WTC11 (cell line): Measurements from ENCODE around the gene CHFR. TPM values are rescaled to one million over a fixed set of nuclear protein-coding genes. Genes with fewer than 3 reads are reported as not detected.

Source experiments
- ATAC-seq: fragments of 200-7000 bp; cut with Tn5 transposase; 2 replicates; pipeline ENCODE4 v1.10.0; 2021; ENCODE audit warnings: mild to moderate bottlenecking, moderate library complexity
- CTCF ChIA-PET: fragments of 300-600 bp; sonication (Branson Sonifier 250); formaldehyde crosslinking; loops from one replicate; lab custom pipeline; 2021; ENCODE audit warnings: antibody characterized with exemption; lab: Charles Lee
- POLR2A ChIA-PET: fragments of 350-600 bp; sonication (Branson Sonifier 250); formaldehyde crosslinking; loops from one replicate; lab custom pipeline; 2021; ENCODE audit warnings: antibody characterized with exemption; lab: Charles Lee
- DNase-seq: peaks from one replicate; pipeline ENCODE4 v3.0.0; 2021; ENCODE audit warnings: low spot score
- H3K27ac Mint-ChIP-seq: 2 replicates; pipeline ENCODE4 v1.8.0; 2021; ENCODE audit warnings: mixed read lengths
- H3K27me3 Mint-ChIP-seq: 2 replicates; pipeline ENCODE4 v1.8.0; 2021; ENCODE audit warnings: low read depth, mild to moderate bottlenecking, moderate library complexity, mixed read lengths
- H3K36me3 Mint-ChIP-seq: 2 replicates; pipeline ENCODE4 v1.8.0; 2021; ENCODE audit warnings: mixed read lengths
- H3K4me1 Mint-ChIP-seq: 2 replicates; pipeline ENCODE4 v1.8.0; 2022; ENCODE audit warnings: mixed read lengths
- H3K4me3 Mint-ChIP-seq: 2 replicates; pipeline ENCODE4 v1.8.0; 2021; ENCODE audit warnings: mild to moderate bottlenecking, moderate library complexity, mixed read lengths
- H3K9me3 Mint-ChIP-seq: 2 replicates; pipeline ENCODE4 v1.8.0; 2021; ENCODE audit warnings: mixed read lengths
- ATF2 ChIP-seq: sonication (generic); formaldehyde crosslinking; IDR thresholded peaks from 2 replicates; pipeline ENCODE4 v1.8.1; 2022; ENCODE audit warnings: low read depth, missing genetic modification reagents, borderline replicate concordance
- CTCF ChIP-seq: fragments of 200-600 bp; IDR thresholded peaks from 2 replicates; pipeline ENCODE4 v1.8.0; 2022; ENCODE audit warnings: antibody characterized with exemption
- ESRRA ChIP-seq: sonication (generic); formaldehyde crosslinking; IDR thresholded peaks from 2 replicates; pipeline ENCODE4 v1.8.1; 2022; ENCODE audit warnings: mild to moderate bottlenecking, missing genetic modification reagents, borderline replicate concordance
- FOXK1 ChIP-seq: sonication (generic); formaldehyde crosslinking; IDR thresholded peaks from 2 replicates; pipeline ENCODE4 v1.8.0; 2022; ENCODE audit warnings: mild to moderate bottlenecking, moderate library complexity, missing genetic modification reagents
- GABPB1 ChIP-seq: sonication (generic); formaldehyde crosslinking; IDR thresholded peaks from 2 replicates; pipeline ENCODE4 v1.8.1; 2023; ENCODE audit warnings: mild to moderate bottlenecking, missing genetic modification reagents
- GRHL2 ChIP-seq: fragments of 250-450 bp; sonication (Bioruptor Pico); IDR thresholded peaks from 2 replicates; pipeline ENCODE4 v1.8.0; 2022; ENCODE audit warnings: mild to moderate bottlenecking, moderate library complexity; ENCODE audit not compliant: insufficient replicate concordance, severe bottlenecking
- NR2C2 ChIP-seq: sonication (generic); formaldehyde crosslinking; IDR thresholded peaks from 2 replicates; pipeline ENCODE4 v1.8.0; 2022; ENCODE audit warnings: mild to moderate bottlenecking, missing genetic modification reagents
- OVOL2 ChIP-seq: fragments of 250-450 bp; sonication (Bioruptor Pico); IDR thresholded peaks from 2 replicates; pipeline ENCODE4 v1.9.0; 2021; ENCODE audit warnings: mild to moderate bottlenecking, borderline replicate concordance
- SMAD4 ChIP-seq: sonication (generic); formaldehyde crosslinking; IDR thresholded peaks from 2 replicates; pipeline ENCODE4 v1.8.0; 2022; ENCODE audit warnings: mild to moderate bottlenecking, missing genetic modification reagents
- TP53 ChIP-seq: sonication (generic); formaldehyde crosslinking; IDR thresholded peaks from 2 replicates; pipeline ENCODE4 v1.8.1; 2023; ENCODE audit warnings: mild to moderate bottlenecking, missing genetic modification reagents
- ZNF121 ChIP-seq: sonication (generic); formaldehyde crosslinking; IDR thresholded peaks from 2 replicates; pipeline ENCODE4 v1.8.0; 2023; ENCODE audit warnings: missing genetic modification reagents
- ZNF232 ChIP-seq: sonication (generic); formaldehyde crosslinking; IDR thresholded peaks from 2 replicates; pipeline ENCODE4 v1.8.0; 2022; ENCODE audit warnings: mild to moderate bottlenecking, missing genetic modification reagents
- ZNF317 ChIP-seq: sonication (generic); formaldehyde crosslinking; IDR thresholded peaks from 2 replicates; pipeline ENCODE4 v1.8.1; 2023; ENCODE audit warnings: low read depth, mild to moderate bottlenecking, moderate library complexity, missing genetic modification reagents, borderline replicate concordance
- ZNF416 ChIP-seq: fragments of 250-450 bp; sonication (Bioruptor Pico); IDR thresholded peaks from 2 replicates; pipeline ENCODE4 v1.9.0; 2021; ENCODE audit warnings: mild to moderate bottlenecking, inconsistent platforms
- ZNF423 ChIP-seq: fragments of 250-450 bp; sonication (Bioruptor Pico); IDR thresholded peaks from 2 replicates; pipeline ENCODE4 v2.1.2; 2022; ENCODE audit warnings: mild to moderate bottlenecking, moderate library complexity
- ZNF671 ChIP-seq: fragments of 250-450 bp; sonication (Bioruptor Pico); IDR thresholded peaks from 2 replicates; pipeline ENCODE4 v1.8.0; 2021; ENCODE audit warnings: mild to moderate bottlenecking
- total RNA-seq: library from RNA; stranded (reverse); gene quantifications from 3 replicates; pipeline ENCODE4 v1.2.3, GENCODE V29; 2021
- TF ChIP-seq, protein P1 (sequence below): sonication (generic); formaldehyde crosslinking; IDR thresholded peaks from 2 replicates; pipeline ENCODE4 v1.8.1; 2023; ENCODE audit warnings: mild to moderate bottlenecking, missing genetic modification reagents
- TF ChIP-seq, protein P2 (sequence below): sonication (generic); formaldehyde crosslinking; IDR thresholded peaks from 2 replicates; pipeline ENCODE4 v1.8.1; 2023; ENCODE audit warnings: mild to moderate bottlenecking, missing genetic modification reagents, moderate library complexity
- TF ChIP-seq, protein P3 (sequence below): fragments of 250-450 bp; sonication (Bioruptor Pico); IDR thresholded peaks from 2 replicates; pipeline ENCODE4 v1.9.0; 2021; ENCODE audit warnings: moderate library complexity, mild to moderate bottlenecking, inconsistent platforms, borderline replicate concordance
- TF ChIP-seq, protein P4 (sequence below): sonication (generic); formaldehyde crosslinking; conservative IDR thresholded peaks from 2 replicates; pipeline ENCODE4 v1.8.1; 2022; ENCODE audit warnings: mild to moderate bottlenecking, missing genetic modification reagents
- TF ChIP-seq, protein P5 (sequence below): fragments of 250-450 bp; sonication (Bioruptor Pico); IDR thresholded peaks from 2 replicates; pipeline ENCODE4 v1.9.0; 2021; ENCODE audit warnings: mild to moderate bottlenecking, borderline replicate concordance

The CHFR gene
- total RNA-seq, 1 experiment from 2014 or later: 58.7 TPM

- Mint-ChIP-seq H3K27me3 (peaks cover 3% of the 10 kb centered on the region; the same call in 1 of the 2 replicates), H3K9me3 (peaks cover 64% of the 10 kb centered on the region), H3K27ac (no peak overlapping the region), H3K4me1 (no peaks in the 10 kb centered on the region), H3K36me3 (peaks cover 74% of the 10 kb centered on the region), H3K4me3 (no peak overlapping the region)
- ATAC-seq (no peak), DNase-seq (no peak)
- no peak for TF ChIP-seq ZNF232
- ChIA-PET POLR2A (no interaction called here), CTCF (no interaction called here)
Measured at GRCh38 chr12:132936163-132936562, 48.8 kb upstream of the CHFR start.

GRCh38 chr12:132926415-132926833 lies 39.0 kb upstream of the CHFR start:
- CTCF ChIA-PET: no interaction called here
- POLR2A ChIA-PET: no interaction called here
- H3K36me3 Mint-ChIP-seq: peaks cover 89% of the 10 kb centered on the region
- no peak overlapping the region for H3K4me3 Mint-ChIP-seq
- no peak for ATAC-seq
- no peak for TF ChIP-seq NR2C2 (CRISPR knock-in tag)
- TF ChIP-seq, protein P1, sequence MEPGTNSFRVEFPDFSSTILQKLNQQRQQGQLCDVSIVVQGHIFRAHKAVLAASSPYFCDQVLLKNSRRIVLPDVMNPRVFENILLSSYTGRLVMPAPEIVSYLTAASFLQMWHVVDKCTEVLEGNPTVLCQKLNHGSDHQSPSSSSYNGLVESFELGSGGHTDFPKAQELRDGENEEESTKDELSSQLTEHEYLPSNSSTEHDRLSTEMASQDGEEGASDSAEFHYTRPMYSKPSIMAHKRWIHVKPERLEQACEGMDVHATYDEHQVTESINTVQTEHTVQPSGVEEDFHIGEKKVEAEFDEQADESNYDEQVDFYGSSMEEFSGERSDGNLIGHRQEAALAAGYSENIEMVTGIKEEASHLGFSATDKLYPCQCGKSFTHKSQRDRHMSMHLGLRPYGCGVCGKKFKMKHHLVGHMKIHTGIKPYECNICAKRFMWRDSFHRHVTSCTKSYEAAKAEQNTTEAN (CRISPR knock-in tag): no peak
- peaks cover 21% of the 10 kb centered on the region for H3K27me3 Mint-ChIP-seq
- H3K9me3 Mint-ChIP-seq: peaks cover 88% of the 10 kb centered on the region
- DNase-seq: no peak
- no peak overlapping the region for H3K27ac Mint-ChIP-seq
- H3K4me1 Mint-ChIP-seq: no peaks in the 10 kb centered on the region

DNA sequence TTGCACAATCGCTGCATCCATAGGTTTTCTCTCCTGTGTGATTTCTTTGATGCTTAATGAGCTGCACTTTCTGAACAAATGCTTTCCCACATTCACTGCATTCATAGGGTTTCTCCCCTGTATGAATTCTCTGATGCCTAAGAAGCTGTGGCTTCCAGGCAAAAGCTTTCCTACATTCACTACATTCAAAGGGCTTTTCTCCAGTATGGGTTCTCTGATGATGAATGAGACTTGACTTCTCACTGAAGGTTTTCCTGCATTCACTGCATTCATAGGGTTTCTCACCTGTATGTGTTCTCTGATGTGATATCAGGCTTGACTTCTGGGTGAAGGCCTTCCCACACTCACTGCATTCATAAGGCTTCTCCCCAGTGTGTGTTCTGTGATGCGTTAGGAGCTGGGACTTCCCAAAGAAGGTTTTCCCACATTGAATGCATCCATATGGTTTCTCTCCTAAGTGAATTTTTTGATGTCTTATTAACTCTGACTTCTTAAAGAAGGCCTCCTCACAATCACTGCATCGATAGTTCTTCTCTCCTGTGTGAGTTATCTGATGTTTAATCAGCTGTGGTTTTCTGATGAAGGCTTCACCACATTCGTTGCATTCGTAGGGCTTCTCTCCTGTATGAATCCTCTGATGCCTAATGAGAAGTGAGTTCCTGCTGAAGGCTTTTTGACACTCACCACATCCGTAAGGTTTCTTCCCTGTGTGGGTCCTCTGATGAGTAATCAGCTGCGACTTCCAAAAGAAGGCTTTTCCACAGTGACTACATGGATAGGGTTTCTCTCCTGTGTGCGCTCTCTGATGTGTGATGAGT lies 38.4 kb upstream of the CHFR start:
- DNase-seq (no peak), ATAC-seq (no peak)
- ChIA-PET POLR2A (no interaction called here), CTCF (no interaction called here)
- TF ChIP-seq, protein P2, sequence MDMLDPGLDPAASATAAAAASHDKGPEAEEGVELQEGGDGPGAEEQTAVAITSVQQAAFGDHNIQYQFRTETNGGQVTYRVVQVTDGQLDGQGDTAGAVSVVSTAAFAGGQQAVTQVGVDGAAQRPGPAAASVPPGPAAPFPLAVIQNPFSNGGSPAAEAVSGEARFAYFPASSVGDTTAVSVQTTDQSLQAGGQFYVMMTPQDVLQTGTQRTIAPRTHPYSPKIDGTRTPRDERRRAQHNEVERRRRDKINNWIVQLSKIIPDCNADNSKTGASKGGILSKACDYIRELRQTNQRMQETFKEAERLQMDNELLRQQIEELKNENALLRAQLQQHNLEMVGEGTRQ: no peak
- no peak for TF ChIP-seq OVOL2 (CRISPR knock-in tag)
- TF ChIP-seq, protein P3, sequence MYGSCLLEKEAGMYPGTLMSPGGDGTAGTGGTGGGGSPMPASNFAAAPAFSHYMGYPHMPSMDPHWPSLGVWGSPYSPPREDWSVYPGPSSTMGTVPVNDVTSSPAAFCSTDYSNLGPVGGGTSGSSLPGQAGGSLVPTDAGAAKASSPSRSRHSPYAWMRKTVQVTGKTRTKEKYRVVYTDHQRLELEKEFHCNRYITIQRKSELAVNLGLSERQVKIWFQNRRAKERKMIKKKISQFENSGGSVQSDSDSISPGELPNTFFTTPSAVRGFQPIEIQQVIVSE: no peak
- no peak for TF ChIP-seq ESRRA (CRISPR knock-in tag)
- no peak for TF ChIP-seq SMAD4 (CRISPR knock-in tag)
- TF ChIP-seq ZNF671: no peak
- no peak for TF ChIP-seq ATF2
- TF ChIP-seq, protein P4, sequence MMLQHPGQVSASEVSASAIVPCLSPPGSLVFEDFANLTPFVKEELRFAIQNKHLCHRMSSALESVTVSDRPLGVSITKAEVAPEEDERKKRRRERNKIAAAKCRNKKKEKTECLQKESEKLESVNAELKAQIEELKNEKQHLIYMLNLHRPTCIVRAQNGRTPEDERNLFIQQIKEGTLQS (CRISPR knock-in tag): no peak
- TF ChIP-seq TP53: no peak
- no peak for TF ChIP-seq CTCF
- TF ChIP-seq ZNF121 (CRISPR knock-in tag): no peak
- TF ChIP-seq ZNF423 (CRISPR knock-in tag): no peak
- TF ChIP-seq ZNF317: no peak
- no peak for TF ChIP-seq FOXK1
- TF ChIP-seq, protein P5, sequence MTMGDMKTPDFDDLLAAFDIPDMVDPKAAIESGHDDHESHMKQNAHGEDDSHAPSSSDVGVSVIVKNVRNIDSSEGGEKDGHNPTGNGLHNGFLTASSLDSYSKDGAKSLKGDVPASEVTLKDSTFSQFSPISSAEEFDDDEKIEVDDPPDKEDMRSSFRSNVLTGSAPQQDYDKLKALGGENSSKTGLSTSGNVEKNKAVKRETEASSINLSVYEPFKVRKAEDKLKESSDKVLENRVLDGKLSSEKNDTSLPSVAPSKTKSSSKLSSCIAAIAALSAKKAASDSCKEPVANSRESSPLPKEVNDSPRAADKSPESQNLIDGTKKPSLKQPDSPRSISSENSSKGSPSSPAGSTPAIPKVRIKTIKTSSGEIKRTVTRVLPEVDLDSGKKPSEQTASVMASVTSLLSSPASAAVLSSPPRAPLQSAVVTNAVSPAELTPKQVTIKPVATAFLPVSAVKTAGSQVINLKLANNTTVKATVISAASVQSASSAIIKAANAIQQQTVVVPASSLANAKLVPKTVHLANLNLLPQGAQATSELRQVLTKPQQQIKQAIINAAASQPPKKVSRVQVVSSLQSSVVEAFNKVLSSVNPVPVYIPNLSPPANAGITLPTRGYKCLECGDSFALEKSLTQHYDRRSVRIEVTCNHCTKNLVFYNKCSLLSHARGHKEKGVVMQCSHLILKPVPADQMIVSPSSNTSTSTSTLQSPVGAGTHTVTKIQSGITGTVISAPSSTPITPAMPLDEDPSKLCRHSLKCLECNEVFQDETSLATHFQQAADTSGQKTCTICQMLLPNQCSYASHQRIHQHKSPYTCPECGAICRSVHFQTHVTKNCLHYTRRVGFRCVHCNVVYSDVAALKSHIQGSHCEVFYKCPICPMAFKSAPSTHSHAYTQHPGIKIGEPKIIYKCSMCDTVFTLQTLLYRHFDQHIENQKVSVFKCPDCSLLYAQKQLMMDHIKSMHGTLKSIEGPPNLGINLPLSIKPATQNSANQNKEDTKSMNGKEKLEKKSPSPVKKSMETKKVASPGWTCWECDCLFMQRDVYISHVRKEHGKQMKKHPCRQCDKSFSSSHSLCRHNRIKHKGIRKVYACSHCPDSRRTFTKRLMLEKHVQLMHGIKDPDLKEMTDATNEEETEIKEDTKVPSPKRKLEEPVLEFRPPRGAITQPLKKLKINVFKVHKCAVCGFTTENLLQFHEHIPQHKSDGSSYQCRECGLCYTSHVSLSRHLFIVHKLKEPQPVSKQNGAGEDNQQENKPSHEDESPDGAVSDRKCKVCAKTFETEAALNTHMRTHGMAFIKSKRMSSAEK (CRISPR knock-in tag): no peak
- TF ChIP-seq GRHL2: no peak
- no peak for TF ChIP-seq GABPB1 (CRISPR knock-in tag)
- no peak for TF ChIP-seq ZNF416
- peaks cover 87% of the 10 kb centered on the region for H3K9me3 Mint-ChIP-seq
- no peak overlapping the region for H3K27ac Mint-ChIP-seq
- H3K4me1 Mint-ChIP-seq: no peaks in the 10 kb centered on the region
- H3K27me3 Mint-ChIP-seq: peaks cover 23% of the 10 kb centered on the region
- peaks cover 88% of the 10 kb centered on the region for H3K36me3 Mint-ChIP-seq
- no peak overlapping the region for H3K4me3 Mint-ChIP-seq
